OCI-LY7 (cell line): ENCODE results near the gene RBMS1. TPM values are rescaled to one million over a fixed set of nuclear protein-coding genes. Genes with fewer than 3 reads are reported as not detected.

Experiments
- BruUV-seq: library from RNA; stranded (reverse); fragments of 400-500 nt; replicated peaks from 2 replicates; lab custom pipeline; 2021; lab: Mats Ljungman, UMichigan
- CTCF ChIA-PET: fragments of 300-600 bp; sonication (Branson Sonifier 250); formaldehyde crosslinking; loops from one replicate; lab custom pipeline; 2022; ENCODE audit warnings: antibody characterized with exemption; ENCODE audit not compliant: unreplicated experiment; lab: Charles Lee
- POLR2A ChIA-PET: fragments of 300-600 bp; sonication (Branson Sonifier 250); formaldehyde crosslinking; loops from one replicate; lab custom pipeline; 2022; ENCODE audit warnings: antibody characterized with exemption; lab: Charles Lee
- DNase-seq: peaks from one replicate; pipeline ENCODE4 v3.0.0-alpha.2; 2015; ENCODE audit warnings: low spot score
- H2AFZ ChIP-seq: fragments of 200-600 bp; sonication (generic), shearing (Covaris generic); 2 replicates; pipeline ENCODE4 v1.6.1; 2014; ENCODE audit warnings: mild to moderate bottlenecking, antibody characterized with exemption, low read length, moderate library complexity
- H3K27ac ChIP-seq: fragments of 200-600 bp; sonication (generic); 2 replicates; pipeline ENCODE4 v1.5.1; 2014; ENCODE audit warnings: mixed run types, low read depth, mild to moderate bottlenecking, moderate library complexity, low read length, inconsistent platforms; ENCODE audit not compliant: poor library complexity, severe bottlenecking
- H3K36me3 ChIP-seq: fragments of 200-600 bp; sonication (generic); 2 replicates; pipeline ENCODE4 v1.6.1; 2014; ENCODE audit warnings: mild to moderate bottlenecking, antibody characterized with exemption, low read length, moderate library complexity, mixed read lengths; ENCODE audit not compliant: insufficient read depth
- H3K4me1 ChIP-seq: fragments of 200-600 bp; sonication (generic); 2 replicates; pipeline ENCODE4 v1.5.1; 2014; ENCODE audit warnings: mild to moderate bottlenecking, low read length; ENCODE audit not compliant: insufficient read depth, poor library complexity, severe bottlenecking
- H3K4me2 ChIP-seq: fragments of 200-600 bp; sonication (generic); 2 replicates; pipeline ENCODE4 v1.6.1; 2014; ENCODE audit warnings: mild to moderate bottlenecking, low read length
- H3K4me3 ChIP-seq: fragments of 200-600 bp; sonication (generic); 2 replicates; pipeline ENCODE4 v1.5.1; 2014; ENCODE audit warnings: mild to moderate bottlenecking, low read depth, low read length; ENCODE audit not compliant: poor library complexity, severe bottlenecking
- H3K79me2 ChIP-seq: fragments of 200-600 bp; sonication (generic); 2 replicates; pipeline ENCODE4 v1.6.1; 2016; ENCODE audit warnings: low read depth, mild to moderate bottlenecking, low read length, moderate library complexity, mixed read lengths; ENCODE audit not compliant: insufficient read depth
- H3K9me2 ChIP-seq: fragments of 200-600 bp; sonication (generic); 2 replicates; pipeline ENCODE4 v1.6.1; 2016; ENCODE audit warnings: mild to moderate bottlenecking, low read length, mixed read lengths; ENCODE audit not compliant: insufficient read depth
- H3K9me3 ChIP-seq: fragments of 200-600 bp; sonication (generic); 2 replicates; pipeline ENCODE4 v1.6.1; 2014; ENCODE audit warnings: mild to moderate bottlenecking, mixed run types, low read length, mixed read lengths
- H4K20me1 ChIP-seq: fragments of 200-600 bp; sonication (generic); 2 replicates; pipeline ENCODE4 v1.6.1; 2014; ENCODE audit warnings: mild to moderate bottlenecking, antibody characterized with exemption, low read length, moderate library complexity, mixed read lengths; ENCODE audit not compliant: insufficient read depth
- CTCF ChIP-seq: fragments of 200-600 bp; sonication (generic); conservative IDR thresholded peaks from 2 replicates; pipeline ENCODE4 v1.5.1; 2014; ENCODE audit warnings: mild to moderate bottlenecking, antibody characterized with exemption, low read length, moderate library complexity, mixed read lengths
- EZH2phosphoT487 ChIP-seq: fragments of 200-600 bp; sonication (generic); IDR thresholded peaks from 2 replicates; pipeline ENCODE4 v1.6.1; 2018; ENCODE audit warnings: low read depth, borderline replicate concordance, mild to moderate bottlenecking, mixed run types, antibody characterized with exemption, low read length, moderate library complexity, mixed read lengths
- intact Hi-C: fragments of 100-400 bp; cut with micrococcal nuclease; formaldehyde crosslinking; loops from one replicate; pipeline ENCODE4 v1.10.0; 2022; ENCODE audit not compliant: unreplicated experiment
- total RNA-seq, 2 experiments: library from RNA; depleted of rRNA in 1 of 2; stranded (reverse); fragments of >200 nt in 1 of 2; shearing (Covaris generic) in 1 of 2; gene quantifications; 2 replicates each; pipeline ENCODE4 v1.2.3, GENCODE V29; 2014 to 2022

RBMS1 gene
- total RNA-seq, 2 experiments from 2014 or later = 29.5 to 35.7 TPM

- intact Hi-C loops = no loop called here
- no TSS peak for BruUV-seq
- H3K4me1 ChIP-seq = no peaks in the 10 kb centered on the region
- no peaks in the 10 kb centered on the region for H3K36me3 ChIP-seq
- ChIA-PET CTCF (no interaction called here), POLR2A (interaction anchor here (0.6 to 2.4 kb wide), 3 partner anchors 11 to 13 kb away, joined by 3 to 5 read pairs (median 5); no protein-coding TSS in a partner anchor)
- no peak overlapping the region for H2AFZ ChIP-seq
- H3K79me2 ChIP-seq = no peaks in the 10 kb centered on the region
- H3K4me3 ChIP-seq = no peak overlapping the region
- no peak overlapping the region for H3K4me2 ChIP-seq
- TF ChIP-seq EZH2phosphoT487 = no peak
- no peaks in the 10 kb centered on the region for H3K9me2 ChIP-seq
- no peak overlapping the region for H3K27ac ChIP-seq
- H3K9me3 ChIP-seq = no peaks in the 10 kb centered on the region
- no peaks in the 10 kb centered on the region for H4K20me1 ChIP-seq
- DNase-seq = no peak
Measured at GRCh38 chr2:160534249-160534648, 40.6 kb upstream of the RBMS1 start.

GRCh38 chr2:160533482-160533881, 39.9 kb upstream of the RBMS1 start:
- CTCF ChIA-PET = no interaction called here

GRCh38 chr2:160532388-160532787, 38.8 kb upstream of the RBMS1 start:
- Histone ChIP-seq H3K9me3 (no peaks in the 10 kb centered on the region), H3K4me1 (no peaks in the 10 kb centered on the region), H3K79me2 (no peaks in the 10 kb centered on the region), H3K36me3 (no peaks in the 10 kb centered on the region), H3K4me3 (no peak overlapping the region), H3K4me2 (no peak overlapping the region), H3K27ac (no peak overlapping the region), H3K9me2 (no peaks in the 10 kb centered on the region), H2AFZ (no peak overlapping the region), H4K20me1 (no peaks in the 10 kb centered on the region)
- no TSS peak for BruUV-seq
- TF ChIP-seq CTCF (no peak), EZH2phosphoT487 (no peak)
- intact Hi-C loops = no loop called here
- ChIA-PET CTCF (no interaction called here), POLR2A (interaction anchor here (1.2 kb wide), 1 partner anchor 15 kb away, joined by 4 read pairs; no protein-coding TSS in a partner anchor)
- no peak for DNase-seq

More at GRCh38 chr2:160533482-160533881, 39.9 kb upstream of the RBMS1 start:
- Histone ChIP-seq H3K4me3 (no peak overlapping the region), H3K9me3 (no peaks in the 10 kb centered on the region), H3K4me1 (no peaks in the 10 kb centered on the region), H3K9me2 (no peaks in the 10 kb centered on the region), H3K36me3 (no peaks in the 10 kb centered on the region), H3K79me2 (no peaks in the 10 kb centered on the region), H2AFZ (no peak overlapping the region), H4K20me1 (no peaks in the 10 kb centered on the region), H3K27ac (no peak overlapping the region), H3K4me2 (no peak overlapping the region)
- POLR2A ChIA-PET = interaction anchor here (1.2 kb wide), 1 partner anchor 13 kb away, joined by 4 read pairs; no protein-coding TSS in a partner anchor
- no TSS peak for BruUV-seq
- intact Hi-C loops = no loop called here
- TF ChIP-seq EZH2phosphoT487 = no peak
- TF ChIP-seq CTCF = no peak
- no peak for DNase-seq
